ENCODE measurements around the gene DIP2A. TPM values are rescaled to one million over a fixed set of nuclear protein-coding genes. Genes with fewer than 3 reads are reported as not detected.
"Not testable (repeated sequence)": the region's sequence is repeated elsewhere in the genome, so short reads cannot be mapped to it uniquely, and the experiment has no call there.

Gene DIP2A
- total and polyA plus RNA-seq, 7 donors = 7.3 to 12.2 (median 11.0) TPM

GRCh38 chr21:46442938-46443337, 15.8 kb upstream of the DIP2A start:
- peak in 1 of 2 donors; percentile 41 for DNase-seq
- ATAC-seq = peak in 2 of 4 donors; percentile 11 to 14
- Histone ChIP-seq H3K36me3 (ENCODE audit: insufficient read depth in 1 of 2, low read depth in 1 of 2) (peaks cover 6 to 95% of the 10 kb centered on the region in 2 donors), H3K9me3 (no peaks in the 10 kb centered on the region), H3K27me3 (ENCODE audit: insufficient read depth in 3 of 3, low read length in 2 of 3) (no peaks in the 10 kb centered on the region), H3K27ac (no peak overlapping the region), H3K4me3 (no peak overlapping the region), H3K4me1 (peaks cover 6% of the 10 kb centered on the region)
- TF ChIP-seq CTCF (IDR thresholded peaks at IDR 0.05) = no peak
- 50 to 60% (median 53%) methylated on average over 15 of the region's 15 CpGs for WGBS, 3 donors
- intact Hi-C loops (cut with DNase I) = no loop called here

DNA sequence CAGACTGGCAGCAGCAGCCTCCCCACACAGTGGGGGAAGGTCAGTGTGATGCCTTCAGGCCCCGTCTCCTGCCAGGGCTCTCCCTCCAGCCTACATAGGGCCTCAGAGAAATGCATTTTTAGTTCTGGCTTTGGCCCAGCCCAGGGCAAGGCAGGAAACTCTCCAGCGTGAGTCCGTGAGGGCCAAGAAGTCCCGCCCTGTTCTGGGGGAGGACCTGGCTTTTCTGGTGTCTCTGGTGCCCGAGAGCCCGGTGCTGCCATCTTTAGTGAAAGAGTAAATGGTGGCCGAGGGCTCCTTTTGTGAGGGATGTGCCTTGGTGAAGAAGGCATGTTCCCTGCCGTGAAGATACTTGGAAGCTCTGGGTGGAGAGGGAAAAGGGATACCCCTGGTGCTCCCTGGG, 14.8 kb upstream of the DIP2A start:
- no peak for TF ChIP-seq CTCF (IDR thresholded peaks at IDR 0.05)

DNA sequence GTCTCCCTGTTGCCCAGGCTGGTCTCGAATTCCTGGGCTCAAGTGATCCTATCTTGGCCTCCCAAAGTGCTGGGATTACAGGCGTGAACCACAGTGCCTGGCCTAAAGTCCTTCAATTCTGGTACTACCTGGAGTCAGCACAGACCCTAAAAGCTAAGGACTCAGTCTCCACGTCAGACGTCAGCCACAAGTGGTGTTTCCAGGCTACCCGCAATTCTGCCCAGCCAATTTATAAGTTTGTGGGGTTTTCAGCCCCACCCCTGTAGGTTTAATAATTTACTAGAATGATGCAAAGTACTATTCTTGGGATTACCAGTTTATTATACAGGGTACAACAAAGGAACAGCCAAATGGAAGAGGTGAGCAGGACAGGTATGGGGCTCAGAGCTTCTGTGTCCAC, 10.6 kb upstream of the DIP2A start:
- Histone ChIP-seq H3K4me3 (no peak overlapping the region), H3K4me1 (peaks cover 3% of the 10 kb centered on the region), H3K9me3 (no peaks in the 10 kb centered on the region), H3K36me3 (ENCODE audit: insufficient read depth in 1 of 2, low read depth in 1 of 2) (peaks cover 2 to 44% of the 10 kb centered on the region in 2 donors), H3K27me3 (ENCODE audit: insufficient read depth in 3 of 3, low read length in 2 of 3) (no peaks in the 10 kb centered on the region), H3K27ac (no peak overlapping the region)
- ATAC-seq (peak in 2 of 4 donors; percentile 6 to 12), DNase-seq (peak in 1 of 2 donors; percentile 43)
- WGBS, 3 donors = 91 to 100% (median 96%) methylated on average over 5 of the region's 5 CpGs
- no peak for TF ChIP-seq CTCF (IDR thresholded peaks at IDR 0.05)
- intact Hi-C loops (cut with DNase I) = no loop called here

More for the DNA sequence above, 14.8 kb upstream of the DIP2A start:
- Histone ChIP-seq H3K27me3 (ENCODE audit: insufficient read depth in 3 of 3, low read length in 2 of 3) (no peaks in the 10 kb centered on the region), H3K4me3 (no peak overlapping the region), H3K9me3 (no peaks in the 10 kb centered on the region), H3K27ac (no peak overlapping the region), H3K4me1 (peaks cover 6% of the 10 kb centered on the region), H3K36me3 (ENCODE audit: insufficient read depth in 1 of 2, low read depth in 1 of 2) (peaks cover 2 to 85% of the 10 kb centered on the region in 2 donors)
- intact Hi-C loops (cut with DNase I) = no loop called here
- ATAC-seq = peak in 3 of 4 donors; percentile 2 to 31 (median 9)
- WGBS, 3 donors = 36 to 52% (median 37%) methylated on average over 8 of the region's 8 CpGs
- DNase-seq = peak in 1 of 2 donors; percentile 48

- DNase-seq; H3K27me3 ChIP-seq (ENCODE audit: insufficient read depth in 3 of 3, low read length in 2 of 3); H3K4me1 ChIP-seq; H3K9me3 ChIP-seq; H3K4me3 ChIP-seq; ATAC-seq; intact Hi-C loops (cut with DNase I); H3K27ac ChIP-seq: not testable (repeated sequence)
- peaks cover 0 to 36% of the 10 kb centered on the region in 2 donors for H3K36me3 ChIP-seq (ENCODE audit: insufficient read depth in 1 of 2, low read depth in 1 of 2)
- WGBS, 3 donors = 92 to 98% (median 96%) methylated on average over 6 of the region's 6 CpGs
Observed at GRCh38 chr21:46448855-46449254, 9.8 kb upstream of the DIP2A start.

- TF ChIP-seq CTCF (IDR thresholded peaks at IDR 0.05) = no peak
- H3K36me3 ChIP-seq (ENCODE audit: insufficient read depth in 1 of 2, low read depth in 1 of 2) = peaks cover 0 to 3% of the 10 kb centered on the region in 2 donors
- H3K9me3 ChIP-seq = no peaks in the 10 kb centered on the region
- intact Hi-C loops (cut with DNase I) = no loop called here
- no peak for ATAC-seq
- peak in 1 of 2 donors; percentile 21 for DNase-seq
- H3K27me3 ChIP-seq (ENCODE audit: insufficient read depth in 3 of 3, low read length in 2 of 3) = no peaks in the 10 kb centered on the region
- peaks cover 37% of the 10 kb centered on the region for H3K4me1 ChIP-seq
- WGBS, 3 donors = 91 to 97% (median 96%) methylated on average over 5 of the region's 5 CpGs
- no peak overlapping the region for H3K4me3 ChIP-seq
- no peak overlapping the region for H3K27ac ChIP-seq
Observed at GRCh38 chr21:46452710-46453109, 6.0 kb upstream of the DIP2A start.
